Heart left ventricle (tissue), 16 donors: ENCODE measurements around the gene MYL7. TPM values are rescaled to one million over a fixed set of nuclear protein-coding genes. Genes with fewer than 3 reads are reported as not detected.

ENCODE experiments used
- ATAC-seq, 4 donors: fragments of 200-7000 bp; cut with Tn5 transposase; one replicate each; pipeline ENCODE4 v1.9.1; 2020 to 2022; ENCODE audit warnings: moderate library complexity in 4 of 4, mild to moderate bottlenecking in 3 of 4, moderate number of reproducible peaks in 1 of 4
- DNase-seq, 5 donors: peaks; one replicate each; pipeline ENCODE4 v3.0.0-alpha.2; 2020
- H3K27ac ChIP-seq, 12 donors: fragments of 200-600 bp; sonication (generic) in 4 of 12; one replicate each; pipeline versions ENCODE4 v1.5.0 to v1.8.0; 2016 to 2022; ENCODE audit warnings: mild to moderate bottlenecking in 2 of 12
- H3K27me3 ChIP-seq, 9 donors: fragments of 200-600 bp; sonication (generic) in 2 of 9; one replicate each; pipeline versions ENCODE4 v1.5.1 to v1.8.0; 2016 to 2022; ENCODE audit warnings: mild to moderate bottlenecking in 3 of 9
- H3K36me3 ChIP-seq, 9 donors: fragments of 200-600 bp; sonication (generic) in 2 of 9; one replicate each; pipeline versions ENCODE4 v1.5.0 to v1.8.0; 2018 to 2022; ENCODE audit warnings: mild to moderate bottlenecking in 2 of 9
- H3K4me1 ChIP-seq, 12 donors: fragments of 200-600 bp; sonication (generic) in 4 of 12; one replicate each; pipeline versions ENCODE4 v1.5.0 to v1.8.0; 2016 to 2022; ENCODE audit warnings: mild to moderate bottlenecking in 3 of 12
- H3K4me3 ChIP-seq, 12 donors: fragments of 200-600 bp; sonication (generic) in 4 of 12; one replicate each; pipeline versions ENCODE4 v1.5.0 to v1.8.0; 2017 to 2022; ENCODE audit warnings: mild to moderate bottlenecking in 9 of 12, moderate library complexity in 4 of 12
- H3K9me3 ChIP-seq, 12 donors: fragments of 200-600 bp; sonication (generic) in 4 of 12; one replicate each; pipeline versions ENCODE4 v1.5.0 to v1.8.0; 2016 to 2022; ENCODE audit warnings: mild to moderate bottlenecking in 1 of 12
- POLR2A ChIP-seq, 2 donors: fragments of 450-650 bp; IDR thresholded peaks; one replicate each; pipeline ENCODE4 v1.6.1; 2017; ENCODE audit warnings: antibody characterized with exemption in 2 of 2, mild to moderate bottlenecking in 2 of 2, moderate library complexity in 2 of 2
- WGBS, 4 donors: extraction: QIAGEN DNeasy Blood & Tissue Kit in 2 of 4; methylation state at CpG; one replicate each; pipeline versions ENCODE4 v1.1.5 to v1.1.7; 2013 to 2018; 5-methylcytosine and 5-hydroxymethylcytosine counted together
- intact Hi-C, 10 donors: fragments of 100-400 bp; cut with DNase I; formaldehyde crosslinking; loops; one replicate each; pipeline versions ENCODE4 v1.11.1 to v1.14.2; 2022
- polyA plus RNA-seq, 2 donors: library from polyadenylated mRNA; stranded (reverse); fragments of 200-250 nt; gene quantifications; one replicate each; pipeline ENCODE4 v1.2.3, GENCODE V29; 2013
- total RNA-seq, 9 donors: library from RNA; depleted of rRNA in 2 of 9; stranded (reverse); fragments of >200 nt in 2 of 9; fragmentation: NEBNext Ultra II Directional in 3 of 9; extraction: Animal tissue kit (Norgen Biotek cat#: 25700) in 3 of 9; gene quantifications; one replicate each; pipeline versions ENCODE4 v1.1.0 to v1.2.4, GENCODE V29; 2016 to 2023
- TF ChIP-seq, protein P1 (sequence below), 12 donors: fragments of 200-600 bp; sonication (generic) in 4 of 12; IDR thresholded peaks; one replicate each; pipeline versions ENCODE4 v1.5.0 to v1.8.0; 2018 to 2022; ENCODE audit warnings: antibody characterized with exemption in 12 of 12, mild to moderate bottlenecking in 5 of 12
- donor health status: ischemic (EF 13 %, LVEDD 7.1; RV severe dilation, severe dysfunction).
- donor health status: healthy with polysubstance abuse.
- donor health status: DM: no; HTN: yes; CAD: no.
- donor health status: DM: no; HTN: no; CAD: no.
- donor health status: ischemic (EF 25% LVEDD 6.9; RV normal size, moderate dysfunction).
- donor health status: ischemic (EF 25% LVEDD 5.7; RV mildly dilated, moderate dysfunction).
- donor health status: healthy.
- donor health status: DM: yes; HTN: yes; CAD: no.
- donor health status: ischemic (EF 35%, LVEDD 5.7; RV mildly dilated, moderate dysfunction).
- donor health status: nonischemic (EF 11% LVEDD 7.7; RV severe dilation, severe dysfunction).
- donor health status: DM: yes; HTN: yes; CAD: no.
- donor health status: PGD.
- donor health status: ischemic (EF 29% LVEDD 5.4; RV normal size, mild dysfunction).
- donor health status: nonischemic (EF 23%, LVEDD 6.1; RV moderate dilation, normal function).

The MYL7 gene
- total and polyA plus RNA-seq, 11 donors: 975 to 4,037 (median 2,357) TPM

DNA sequence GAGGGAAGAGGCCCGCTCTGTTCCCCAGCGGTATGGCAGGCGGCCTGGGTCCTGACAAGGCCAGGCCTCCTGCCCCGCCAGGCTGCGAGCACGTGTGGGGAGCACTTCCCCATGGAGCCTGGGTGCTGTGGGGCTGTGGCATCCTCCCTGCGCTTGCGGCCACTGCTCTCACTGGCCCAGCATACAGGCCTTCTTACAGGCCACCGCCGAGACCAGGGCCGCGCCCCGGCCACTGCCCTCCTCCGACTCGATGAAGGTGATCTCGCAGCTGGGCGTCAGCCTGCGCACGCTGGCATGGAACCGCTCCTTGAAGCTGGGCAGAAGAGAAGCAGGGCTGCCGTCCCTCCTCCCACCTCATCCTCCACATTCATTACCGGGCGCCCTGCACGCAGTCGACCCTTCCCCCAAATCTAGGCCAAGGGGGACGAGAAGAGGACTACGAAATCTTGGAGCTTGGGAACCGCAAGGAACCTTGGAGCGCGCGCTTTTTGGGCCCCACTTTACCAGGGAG lies 3.9 kb upstream of the MYL7 start:
- Histone ChIP-seq H3K4me3 (peak overlapping the region in 10 of 12 donors; percentile 44 to 68 (median 54)), H3K27ac (no peak overlapping the region)
- WGBS, 4 donors: 71 to 78% (median 75%) methylated on average over 18 to 31 of the region's 31 CpGs

DNA sequence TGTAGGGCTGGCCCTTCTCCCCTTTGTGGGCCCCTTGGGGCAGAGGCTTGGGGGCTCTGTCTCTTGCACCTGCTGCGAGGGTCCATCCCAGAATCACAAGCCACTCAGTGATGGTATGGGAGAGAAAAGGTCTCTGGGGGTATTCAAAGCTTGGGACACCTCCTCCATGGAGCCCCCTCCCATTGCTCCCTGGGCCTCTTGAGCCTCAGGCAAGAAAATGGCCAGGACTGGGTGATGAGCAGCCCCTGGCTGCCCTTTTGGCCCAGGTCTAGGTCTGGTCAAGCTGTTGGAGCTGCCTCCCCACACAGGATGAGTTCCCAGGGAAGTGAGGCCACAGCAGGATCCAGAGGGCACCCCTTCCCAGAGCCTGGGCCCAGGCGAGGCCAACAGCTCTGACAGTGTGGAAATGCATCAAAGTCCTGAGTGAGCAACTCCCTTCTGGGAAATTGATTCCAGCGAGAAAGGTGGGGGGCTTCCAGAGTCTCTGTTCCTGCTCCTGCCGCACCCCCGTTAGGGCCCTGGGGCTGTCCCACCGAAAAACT lies 3.4 kb upstream of the MYL7 start:
- H3K36me3 ChIP-seq: no peaks in the 10 kb centered on the region
- intact Hi-C loops: loop anchor here in 1 of 10 donors (5.0 kb wide), 1 partner anchor 48 kb away; no protein-coding TSS in a partner anchor
- no peak for ATAC-seq
- H3K27ac ChIP-seq: no peak overlapping the region
- peaks cover 0 to 22% (median 12%) of the 10 kb centered on the region in 12 donors for H3K4me1 ChIP-seq
- H3K27me3 ChIP-seq: peaks cover 0 to 18% (median 0%) of the 10 kb centered on the region in 9 donors
- no peak for DNase-seq
- H3K4me3 ChIP-seq: no peak overlapping the region
- WGBS, 4 donors: 84 to 93% (median 91%) methylated on average over 6 of the region's 6 CpGs
- TF ChIP-seq, protein P1, sequence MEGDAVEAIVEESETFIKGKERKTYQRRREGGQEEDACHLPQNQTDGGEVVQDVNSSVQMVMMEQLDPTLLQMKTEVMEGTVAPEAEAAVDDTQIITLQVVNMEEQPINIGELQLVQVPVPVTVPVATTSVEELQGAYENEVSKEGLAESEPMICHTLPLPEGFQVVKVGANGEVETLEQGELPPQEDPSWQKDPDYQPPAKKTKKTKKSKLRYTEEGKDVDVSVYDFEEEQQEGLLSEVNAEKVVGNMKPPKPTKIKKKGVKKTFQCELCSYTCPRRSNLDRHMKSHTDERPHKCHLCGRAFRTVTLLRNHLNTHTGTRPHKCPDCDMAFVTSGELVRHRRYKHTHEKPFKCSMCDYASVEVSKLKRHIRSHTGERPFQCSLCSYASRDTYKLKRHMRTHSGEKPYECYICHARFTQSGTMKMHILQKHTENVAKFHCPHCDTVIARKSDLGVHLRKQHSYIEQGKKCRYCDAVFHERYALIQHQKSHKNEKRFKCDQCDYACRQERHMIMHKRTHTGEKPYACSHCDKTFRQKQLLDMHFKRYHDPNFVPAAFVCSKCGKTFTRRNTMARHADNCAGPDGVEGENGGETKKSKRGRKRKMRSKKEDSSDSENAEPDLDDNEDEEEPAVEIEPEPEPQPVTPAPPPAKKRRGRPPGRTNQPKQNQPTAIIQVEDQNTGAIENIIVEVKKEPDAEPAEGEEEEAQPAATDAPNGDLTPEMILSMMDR (IDR thresholded peaks at IDR 0.05): no peak
- no peak for TF ChIP-seq POLR2A (IDR thresholded peaks at IDR 0.05)
- H3K9me3 ChIP-seq: no peaks in the 10 kb centered on the region

More for the DNA sequence above, 3.9 kb upstream of the MYL7 start:
- no peaks in the 10 kb centered on the region for H3K9me3 ChIP-seq
- peaks cover 0 to 18% (median 0%) of the 10 kb centered on the region in 9 donors for H3K27me3 ChIP-seq
- DNase-seq (no peak), ATAC-seq (no peak)
- TF ChIP-seq, protein P1 (IDR thresholded peaks at IDR 0.05): no peak
- TF ChIP-seq POLR2A (IDR thresholded peaks at IDR 0.05): no peak
- peaks cover 0 to 22% (median 12%) of the 10 kb centered on the region in 12 donors for H3K4me1 ChIP-seq
- intact Hi-C loops: loop anchor here in 2 of 10 donors (5.0 kb wide), 1 partner anchor 47 kb away; no protein-coding TSS in a partner anchor
- no peaks in the 10 kb centered on the region for H3K36me3 ChIP-seq

DNA sequence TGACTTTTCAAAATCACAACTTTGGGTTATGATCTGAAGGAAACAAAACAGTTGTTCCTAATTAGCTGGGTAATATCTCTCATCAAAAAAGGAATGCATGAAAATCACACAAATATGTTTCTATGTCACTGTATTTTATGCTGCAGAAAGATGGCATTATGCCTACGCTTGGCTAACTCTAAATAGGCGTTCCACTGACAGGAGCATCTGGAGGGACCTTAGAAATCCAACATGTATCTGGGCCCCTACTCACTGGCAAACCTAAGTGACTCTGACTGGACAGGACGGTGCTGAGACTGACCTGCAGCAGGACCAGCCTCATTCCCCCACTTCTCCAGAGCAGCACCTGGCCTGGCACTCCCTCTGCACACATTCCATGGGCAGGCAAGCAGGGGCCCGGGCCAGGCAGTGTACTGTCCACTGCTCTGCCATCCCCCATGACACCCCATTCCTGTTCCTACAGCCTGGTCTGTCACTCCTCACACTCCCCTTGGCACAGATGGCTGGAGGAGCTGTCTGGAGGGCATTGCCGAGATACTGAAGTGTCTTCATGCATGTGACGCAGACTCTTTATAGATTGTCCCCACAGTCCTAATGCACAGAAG lies 2.6 kb upstream of the MYL7 start:
- DNase-seq: no peak
- H3K27me3 ChIP-seq: peaks cover 0 to 18% (median 0%) of the 10 kb centered on the region in 9 donors

More for the DNA sequence above, 2.6 kb upstream of the MYL7 start:
- Histone ChIP-seq H3K9me3 (no peaks in the 10 kb centered on the region), H3K36me3 (no peaks in the 10 kb centered on the region), H3K4me1 (peaks cover 0 to 22% (median 12%) of the 10 kb centered on the region in 12 donors), H3K4me3 (no peak overlapping the region), H3K27ac (no peak overlapping the region)
- intact Hi-C loops: loop anchor here in 1 of 10 donors (5.0 kb wide), 1 partner anchor 49 kb away; no protein-coding TSS in a partner anchor
- 63 to 83% (median 71%) methylated on average over 6 of the region's 6 CpGs for WGBS, 4 donors
- TF ChIP-seq, protein P1 (IDR thresholded peaks at IDR 0.05): no peak
- TF ChIP-seq POLR2A (IDR thresholded peaks at IDR 0.05): no peak
- ATAC-seq: no peak
